Hippocampal formation (tissue), 2 donors: Measurements from ENCODE around the gene VRK1.

ENCODE experiments used
- DNase-seq, 2 donors: peaks; one replicate each; lab custom pipeline; 2025; lab: John Stamatoyannopoulos, UW

Gene VRK1

GRCh38 chr14:96824283-96824682 lies 27.1 kb downstream of the VRK1 start:
- no peak for DNase-seq

DNA sequence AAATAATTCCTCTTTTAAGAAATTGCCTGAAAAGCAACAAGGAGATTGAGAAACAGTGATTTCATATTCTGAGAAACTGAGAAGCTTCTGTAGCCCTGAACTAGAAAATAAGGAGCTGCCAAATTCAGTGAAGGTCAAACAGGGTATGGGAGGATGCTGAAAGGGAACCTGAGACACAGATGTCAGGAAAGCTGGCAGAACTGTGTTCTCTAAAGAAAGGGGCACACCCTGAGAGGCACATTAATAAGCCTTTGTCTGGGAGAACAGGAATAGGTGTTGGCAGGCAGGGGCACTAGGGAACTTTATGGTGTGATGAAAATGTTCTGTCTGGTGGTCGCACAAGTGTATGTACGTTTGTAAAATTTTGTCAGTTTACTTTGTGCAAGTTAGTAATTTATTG lies 29.6 kb downstream of the VRK1 start:
- DNase-seq = no peak

GRCh38 chr14:96827290-96827689 lies 30.1 kb downstream of the VRK1 start:
- no peak for DNase-seq

- no peak for DNase-seq
These were observed 32.6 kb downstream of the VRK1 start for GRCh38 chr14:96829791-96830190.

GRCh38 chr14:96830946-96831345 lies 33.8 kb downstream of the VRK1 start:
- no peak for DNase-seq

- DNase-seq = no peak
These were observed 35.2 kb downstream of the VRK1 start for GRCh38 chr14:96832351-96832750.

DNA sequence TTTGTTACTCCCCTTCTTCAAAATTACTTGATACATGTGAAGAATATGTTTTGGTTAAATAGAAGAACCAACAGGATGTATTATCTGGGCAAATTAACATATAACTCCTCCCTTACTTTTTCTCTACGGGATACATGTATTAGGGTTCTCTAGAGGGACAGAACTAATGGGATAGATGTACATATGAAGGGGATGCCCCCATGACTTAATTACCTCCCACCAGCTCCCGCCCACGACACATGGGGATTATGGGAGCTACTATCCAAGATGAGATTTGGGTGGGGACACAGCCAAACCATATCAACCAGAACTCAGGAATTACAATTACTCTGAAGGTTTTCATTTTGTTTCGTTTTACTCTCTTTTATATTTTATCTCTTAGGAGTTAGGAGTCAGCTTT lies 41.3 kb downstream of the VRK1 start:
- no peak for DNase-seq

- no peak for DNase-seq
These were observed 42.1 kb downstream of the VRK1 start for GRCh38 chr14:96839251-96839650.

- no peak for DNase-seq
These were observed 46.0 kb downstream of the VRK1 start for GRCh38 chr14:96843137-96843536.

- no peak for DNase-seq
These were observed 47.8 kb downstream of the VRK1 start for GRCh38 chr14:96844857-96845570.

DNA sequence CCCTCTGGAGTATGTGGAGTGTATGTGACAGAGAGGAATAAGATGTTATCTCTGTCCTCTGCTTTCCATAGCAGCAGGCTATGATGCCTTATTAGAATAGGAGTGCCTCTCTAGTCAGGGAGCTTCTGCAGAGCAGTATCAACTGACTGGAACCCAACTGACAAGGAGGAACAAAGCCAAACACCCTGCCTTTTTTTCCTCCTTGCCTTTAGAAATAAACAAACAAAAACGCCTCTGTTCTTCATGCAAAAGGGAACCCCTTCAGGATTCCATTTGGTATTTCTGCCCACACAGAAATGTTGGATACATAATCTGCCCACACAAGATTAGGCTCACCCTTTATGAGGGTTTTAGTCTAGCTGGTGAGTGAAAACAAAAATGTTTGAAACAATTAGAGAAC lies 50.3 kb downstream of the VRK1 start:
- peak in 1 of 2 donors; percentile 2 for DNase-seq

- DNase-seq = no peak
These were observed 50.8 kb downstream of the VRK1 start for GRCh38 chr14:96848011-96848410.

DNA sequence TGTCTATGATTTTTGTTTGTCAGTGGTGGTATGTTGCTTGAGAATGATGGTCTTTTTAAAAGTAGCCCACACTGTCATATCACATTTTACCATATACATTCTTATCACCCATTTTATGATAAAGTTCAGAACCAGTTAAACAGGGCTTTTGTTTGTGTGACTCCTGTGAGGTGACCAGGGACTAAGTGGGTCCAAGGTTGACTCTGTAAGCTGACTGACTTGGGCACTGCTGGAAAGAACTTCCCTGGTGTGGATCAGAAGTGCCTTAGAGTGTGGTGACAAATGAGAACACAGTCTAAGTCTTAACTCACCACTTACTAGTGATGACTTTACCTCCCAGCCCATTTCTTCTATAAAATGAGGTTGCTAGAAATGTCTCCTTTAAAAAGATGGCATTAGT lies 52.6 kb downstream of the VRK1 start:
- DNase-seq = no peak

DNA sequence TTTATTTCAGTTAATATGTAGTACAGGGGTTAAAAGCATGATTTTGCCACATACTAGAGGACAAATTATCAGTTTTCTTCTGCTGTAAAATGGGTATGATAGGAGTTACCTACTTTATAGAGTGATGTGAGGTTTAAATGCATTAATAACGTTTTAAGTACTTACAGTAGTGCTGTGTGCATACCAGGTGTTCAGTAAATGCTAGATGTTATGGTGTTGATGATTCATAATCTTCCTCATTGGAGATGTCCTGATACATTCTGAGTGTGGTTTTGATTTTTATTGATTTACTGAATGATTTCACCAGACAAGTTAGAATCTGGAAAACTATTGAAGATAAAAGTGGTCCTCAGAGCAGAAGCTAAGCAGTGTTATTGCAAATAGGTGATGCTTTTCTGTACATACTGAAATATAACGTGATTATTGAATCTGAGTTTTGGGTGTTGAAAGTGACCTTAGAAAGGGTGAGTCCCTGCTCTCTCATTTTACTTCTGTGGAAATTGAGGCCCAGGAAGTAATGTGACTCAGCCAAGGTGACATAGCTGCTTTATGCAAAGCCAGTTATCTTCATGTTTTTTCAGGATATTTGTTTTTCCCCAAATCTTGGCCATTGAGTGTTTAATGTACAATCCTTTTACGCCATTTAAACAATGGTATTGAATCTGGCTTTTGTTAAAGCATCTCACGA lies 54.7 kb downstream of the VRK1 start:
- no peak for DNase-seq

DNA sequence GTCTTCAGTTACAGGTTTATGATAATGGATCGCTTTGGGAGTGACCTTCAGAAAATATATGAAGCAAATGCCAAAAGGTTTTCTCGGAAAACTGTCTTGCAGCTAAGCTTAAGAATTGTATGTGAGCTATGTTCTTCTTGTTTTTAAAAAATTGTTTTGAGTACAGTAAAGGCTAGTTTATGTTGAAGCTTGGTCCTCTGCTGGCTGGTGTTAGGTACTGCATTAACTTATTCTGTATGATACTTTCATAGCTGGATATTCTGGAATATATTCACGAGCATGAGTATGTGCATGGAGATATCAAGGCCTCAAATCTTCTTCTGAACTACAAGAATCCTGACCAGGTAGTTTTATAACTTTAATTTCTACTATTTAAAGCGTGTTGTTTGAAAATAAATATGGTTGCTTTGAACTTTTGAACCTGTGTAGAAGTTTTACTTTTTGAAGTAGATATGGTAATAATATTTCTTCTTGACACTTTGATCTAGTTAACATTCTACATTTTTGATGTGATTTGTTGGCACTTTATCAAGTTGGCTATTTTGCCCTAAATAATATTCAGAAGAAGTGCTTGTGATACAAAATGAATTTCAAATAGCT lies 55.7 kb downstream of the VRK1 start:
- peak in 1 of 2 donors; percentile 10 for DNase-seq

GRCh38 chr14:96858643-96859042 lies 61.5 kb downstream of the VRK1 start:
- no peak for DNase-seq

GRCh38 chr14:96861568-96862310 lies 64.6 kb downstream of the VRK1 start:
- DNase-seq = no peak

DNA sequence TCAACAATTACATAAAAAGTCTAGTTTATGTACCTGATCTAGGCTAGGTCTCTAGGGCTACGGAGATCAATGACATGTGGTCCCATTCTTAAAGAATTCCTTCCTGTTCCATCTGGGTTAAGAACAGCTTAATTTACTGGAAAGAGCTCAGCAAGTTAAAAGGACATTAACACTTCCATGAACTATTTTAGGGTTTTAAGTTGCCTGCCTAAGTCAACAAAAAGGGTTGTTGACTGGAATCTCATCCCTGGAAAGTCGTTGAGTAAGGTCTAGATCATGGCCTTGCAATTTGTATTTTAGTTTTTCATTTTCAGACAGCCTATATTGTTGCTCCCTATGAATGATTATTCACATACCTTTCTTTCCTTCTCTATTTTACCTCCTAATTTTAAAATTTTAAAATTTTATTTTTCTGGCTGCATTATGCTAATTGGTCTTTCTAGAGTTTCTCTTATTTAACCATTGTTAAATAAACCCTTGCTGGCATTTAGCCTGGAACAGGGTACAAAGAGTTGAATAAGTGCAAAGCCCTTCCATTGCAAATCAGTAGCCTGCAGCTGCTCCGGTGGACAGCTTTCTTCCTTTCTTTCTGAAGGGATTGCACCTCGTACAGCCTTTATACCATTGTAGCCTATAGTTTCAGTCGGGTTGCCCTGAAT lies 66.3 kb downstream of the VRK1 start:
- DNase-seq = no peak

DNA sequence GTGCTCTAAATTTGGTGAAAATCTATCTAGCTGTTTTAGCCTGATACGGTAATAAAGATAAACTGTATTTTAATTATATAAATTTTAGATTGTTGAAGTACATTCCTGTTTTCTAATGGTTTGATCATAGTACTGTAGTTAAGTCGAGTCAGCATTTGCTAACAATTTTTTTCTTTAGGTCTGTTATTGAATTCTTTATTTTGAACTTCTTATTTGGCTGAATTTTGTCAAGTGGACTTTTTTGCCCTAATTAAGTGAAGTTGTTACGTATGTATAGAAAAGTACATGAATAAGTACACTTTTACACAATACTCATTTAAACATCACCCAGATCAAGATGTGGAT lies 66.8 kb downstream of the VRK1 start:
- no peak for DNase-seq

DNA sequence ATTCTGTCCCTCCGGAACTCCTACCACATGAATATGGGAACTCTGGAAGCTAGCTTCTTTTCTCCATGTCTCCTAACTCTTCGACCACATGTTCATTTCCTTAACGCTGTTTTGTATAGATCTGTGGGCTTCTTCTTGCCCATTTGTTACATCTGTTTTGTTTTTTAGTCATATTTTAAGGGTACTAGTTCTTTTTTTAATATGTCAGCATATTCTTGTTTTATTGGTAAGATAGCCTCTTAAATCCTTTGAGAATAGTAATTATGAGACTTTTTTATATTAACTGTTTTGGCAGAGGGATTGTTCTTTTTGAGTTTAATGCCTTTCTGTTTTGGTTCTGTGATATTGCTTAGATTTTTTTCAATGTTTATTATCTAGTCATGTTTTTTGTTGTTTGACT lies 70.5 kb downstream of the VRK1 start:
- DNase-seq = no peak

DNA sequence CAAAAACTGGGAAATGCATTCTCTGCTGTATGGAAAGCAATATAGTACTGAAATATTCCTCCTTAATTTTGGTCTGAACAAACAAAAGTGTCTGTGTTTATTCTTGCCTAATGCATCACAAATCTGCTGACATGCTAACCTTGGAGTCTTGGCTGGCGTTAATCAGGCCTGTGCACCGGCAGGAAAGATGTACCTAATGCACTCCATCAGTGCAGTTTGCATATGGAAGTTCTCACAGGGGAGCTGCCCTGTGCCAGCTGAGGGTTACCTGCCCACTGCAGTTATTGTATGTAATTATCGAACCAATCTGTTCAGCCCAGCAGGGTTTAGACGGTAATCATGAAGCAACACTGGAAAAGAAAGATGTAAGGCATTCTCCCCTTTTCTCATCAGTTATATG lies 76.9 kb downstream of the VRK1 start:
- no peak for DNase-seq

GRCh38 chr14:96876747-96877146 lies 79.6 kb downstream of the VRK1 start:
- no peak for DNase-seq
